SHP77 treated with DMSO at 0.1 percent for 48 hours (cell line): Measurements from ENCODE around the gene FOXP3.

ENCODE experiments used
- DNase-seq: peaks from one replicate; lab custom pipeline; 2025; lab: John Stamatoyannopoulos, UW

The FOXP3 gene

GRCh38 chrX:49250066-49250465 lies 14.4 kb downstream of the FOXP3 start:
- DNase-seq = no peak

GRCh38 chrX:49249616-49250015 lies 14.9 kb downstream of the FOXP3 start:
- no peak for DNase-seq

GRCh38 chrX:49249071-49249470 lies 15.4 kb downstream of the FOXP3 start:
- DNase-seq = no peak

GRCh38 chrX:49247916-49248811 lies 16.3 kb downstream of the FOXP3 start:
- peak; percentile 4 for DNase-seq

DNA sequence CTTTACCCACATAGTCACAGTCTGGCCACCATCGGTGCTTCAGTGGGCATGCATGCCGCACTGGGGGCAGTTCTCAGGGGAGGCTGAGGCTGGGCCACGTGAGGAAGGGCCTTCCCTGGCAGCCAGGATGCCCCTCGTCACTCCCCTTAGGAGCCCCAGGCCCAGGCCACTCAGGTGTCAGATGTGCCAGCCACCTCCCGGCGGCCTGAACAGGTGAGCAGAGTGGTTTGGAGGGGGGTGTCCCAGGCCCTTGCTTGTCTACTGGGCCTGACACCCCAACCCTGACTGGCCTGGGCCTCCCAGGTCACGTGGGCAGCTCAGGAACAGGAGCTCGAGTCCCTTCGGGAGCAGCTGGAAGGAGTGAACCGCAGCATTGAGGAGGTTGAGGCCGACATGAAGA lies 17.2 kb downstream of the FOXP3 start:
- no peak for DNase-seq

DNA sequence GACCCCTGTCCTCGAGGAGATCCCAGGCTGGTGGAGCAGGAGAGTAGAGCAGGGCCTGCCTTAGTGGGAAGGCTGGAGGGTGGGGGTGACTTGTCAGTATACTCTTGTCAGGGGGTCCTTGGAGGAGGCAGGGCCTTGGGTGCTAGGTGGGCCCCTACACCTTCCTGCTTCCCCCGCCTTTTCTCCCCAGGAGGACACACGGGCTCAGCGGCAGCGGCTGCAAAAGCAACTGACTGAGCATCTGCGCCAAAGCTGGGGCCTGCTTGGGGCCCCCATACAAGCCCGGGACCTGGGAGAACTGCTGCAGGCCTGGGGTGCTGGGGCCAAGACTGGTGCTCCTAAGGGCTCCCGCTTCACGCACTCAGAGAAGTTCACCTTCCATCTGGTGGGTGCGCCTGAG lies 18.0 kb downstream of the FOXP3 start:
- no peak for DNase-seq

DNA sequence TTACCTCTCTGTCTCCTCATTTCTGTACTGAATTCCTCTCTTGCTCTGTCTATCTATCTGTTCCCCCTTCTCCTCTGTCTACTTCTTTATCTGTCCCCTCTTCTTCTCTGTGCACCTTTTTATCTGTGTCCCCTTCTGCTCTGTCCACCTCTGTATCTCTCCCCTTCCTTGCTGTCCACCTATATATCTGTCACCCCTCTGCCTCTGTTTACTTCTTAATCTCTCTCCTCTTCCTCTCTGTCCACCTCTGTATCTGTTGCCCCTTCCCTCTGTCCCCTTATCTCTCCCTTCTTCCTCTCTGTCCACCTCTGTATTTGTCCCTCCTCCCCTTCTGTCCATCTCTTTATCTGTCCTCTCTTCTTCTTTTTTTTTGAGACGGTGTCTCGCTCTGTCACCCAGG lies 20.3 kb downstream of the FOXP3 start:
- DNase-seq = no peak

DNA sequence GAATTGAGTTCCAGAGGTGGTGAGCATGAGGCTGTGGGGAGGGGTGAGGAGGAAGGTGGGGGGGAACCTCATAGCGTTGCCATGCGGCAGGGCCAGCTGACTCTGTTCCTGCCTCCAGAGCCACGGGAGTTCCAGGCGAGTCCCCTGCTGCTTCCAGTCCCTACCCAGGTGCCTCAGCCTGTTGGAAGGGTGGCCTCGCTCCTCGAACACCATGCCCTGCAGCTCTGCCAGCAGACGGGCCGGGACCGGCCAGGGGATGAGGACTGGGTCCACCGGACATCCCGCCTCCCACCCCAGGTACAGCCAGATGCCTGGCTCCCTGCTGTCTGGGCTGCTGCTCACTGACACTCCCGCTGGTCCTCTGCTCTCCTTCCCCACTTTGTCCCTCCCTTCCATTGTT lies 21.3 kb downstream of the FOXP3 start:
- no peak for DNase-seq

- no peak for DNase-seq
These were observed 21.9 kb downstream of the FOXP3 start for GRCh38 chrX:49242545-49243066.

DNA sequence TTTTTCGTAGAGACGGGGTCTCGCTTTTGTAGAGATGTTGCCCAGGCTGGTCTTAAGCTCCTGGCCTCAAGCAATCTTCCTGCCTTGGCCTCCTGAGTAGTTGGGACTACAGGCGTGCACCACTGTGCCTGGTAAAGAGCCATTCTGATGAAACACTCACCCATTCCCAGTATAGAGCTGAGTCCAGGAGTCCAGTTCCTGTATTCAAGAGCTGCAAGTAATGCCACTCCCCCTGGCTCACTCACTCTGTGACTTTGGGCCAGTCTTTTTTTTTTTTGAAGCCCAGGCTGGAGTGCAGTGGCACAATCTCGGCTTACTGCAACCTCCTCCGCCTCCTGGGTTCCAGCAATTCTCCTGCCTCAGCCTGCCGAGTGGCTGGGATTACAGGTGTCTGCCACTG lies 25.8 kb downstream of the FOXP3 start:
- no peak for DNase-seq

DNA sequence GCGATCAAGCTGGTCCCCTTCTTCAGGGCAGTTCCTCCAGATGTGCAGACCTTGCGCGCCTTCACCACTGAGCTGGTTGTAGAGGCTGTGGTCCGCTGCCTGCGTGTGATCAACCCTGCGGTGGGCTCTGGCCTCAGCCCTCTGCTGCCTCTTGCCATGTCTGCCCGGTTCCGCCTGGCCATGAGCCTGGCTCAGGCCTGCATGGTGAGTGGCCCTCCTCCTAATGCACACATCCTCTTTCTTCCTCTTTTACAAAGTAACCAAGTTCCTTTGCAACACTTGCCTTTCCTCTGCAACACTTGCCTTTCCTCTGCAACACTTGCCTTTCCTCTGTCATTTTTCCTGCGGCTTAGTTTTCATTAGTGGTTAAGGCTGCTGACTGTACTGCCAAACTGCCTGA lies 27.4 kb downstream of the FOXP3 start:
- no peak for DNase-seq

GRCh38 chrX:49233887-49234555 lies 30.5 kb downstream of the FOXP3 start:
- no peak for DNase-seq

GRCh38 chrX:49233176-49233575 lies 31.3 kb downstream of the FOXP3 start, which contains the start of gene CACNA1F:
CACNA1F (minus strand) TSS chrX:49233340; CDS start chrX:49233309, 31 bp downstream.
- DNase-seq = no peak

- DNase-seq = no peak
These were observed 32.0 kb downstream of the FOXP3 start for GRCh38 chrX:49232525-49232924.

GRCh38 chrX:49231333-49232000 lies 33.0 kb downstream of the FOXP3 start:
- no peak for DNase-seq

GRCh38 chrX:49230500-49231232 lies 33.8 kb downstream of the FOXP3 start:
- no peak for DNase-seq

DNA sequence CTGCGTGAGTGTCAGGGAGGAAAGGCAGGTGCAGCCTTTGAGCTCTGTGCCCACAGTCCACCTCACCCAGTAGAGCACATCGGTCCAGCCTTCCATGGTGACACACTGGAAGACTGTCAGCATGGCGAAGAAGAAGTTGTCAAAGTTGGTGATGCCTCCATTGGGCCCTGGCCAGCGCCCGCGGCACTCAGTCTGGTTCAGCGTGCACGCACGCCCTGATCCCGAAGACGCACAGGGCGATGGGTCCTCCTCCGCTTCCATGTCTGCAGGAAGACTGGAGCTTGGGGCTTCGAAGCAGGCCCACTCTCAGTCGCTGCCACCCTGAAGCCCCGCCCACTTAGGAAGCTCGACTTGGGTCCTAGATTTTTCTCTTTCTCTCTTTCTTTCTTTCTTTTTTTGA lies 36.3 kb downstream of the FOXP3 start:
- DNase-seq = no peak

GRCh38 chrX:49227726-49228125 lies 36.8 kb downstream of the FOXP3 start:
- no peak for DNase-seq

DNA sequence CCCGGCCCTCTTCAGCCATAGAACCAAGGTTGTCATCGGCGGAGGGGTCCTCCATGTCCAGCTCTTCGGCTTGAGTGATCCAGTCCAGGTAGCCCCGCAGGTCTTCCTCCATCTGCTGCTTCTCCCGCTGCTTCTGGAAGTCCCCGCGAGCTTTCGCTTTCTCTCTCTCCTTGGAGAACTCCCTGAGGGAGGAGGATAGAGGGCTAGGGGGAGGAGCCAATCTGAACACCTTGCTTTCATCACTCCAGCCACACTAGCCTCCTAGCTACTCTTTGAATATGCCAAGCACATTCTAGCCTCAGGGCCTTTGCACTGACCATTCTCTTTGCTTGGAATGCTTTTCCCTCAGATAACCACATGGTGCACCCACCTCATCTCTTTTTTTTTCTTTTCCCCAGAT lies 37.6 kb downstream of the FOXP3 start:
- DNase-seq = no peak

DNA sequence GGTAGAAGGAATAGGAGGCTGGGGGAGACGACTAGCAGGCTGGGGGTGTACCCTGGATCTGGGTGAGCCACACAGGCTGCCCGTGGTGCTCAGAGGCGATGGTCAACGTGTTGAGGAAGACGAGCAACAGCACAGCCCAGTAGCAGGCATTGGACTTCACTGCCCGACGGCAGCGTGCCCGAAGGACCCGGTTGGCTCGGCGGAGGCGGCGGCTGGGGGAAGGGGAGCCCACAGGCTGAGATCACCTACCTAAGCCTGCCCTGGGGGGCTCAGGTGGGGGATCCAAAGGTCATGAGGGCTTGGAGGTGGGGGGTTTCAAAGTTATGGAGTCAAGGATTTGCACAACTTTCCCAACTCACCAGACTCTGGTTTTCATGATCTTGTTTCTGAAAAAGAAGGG lies 38.7 kb downstream of the FOXP3 start:
- no peak for DNase-seq

- DNase-seq = no peak
These were observed 42.6 kb downstream of the FOXP3 start for GRCh38 chrX:49221868-49222267.

DNA sequence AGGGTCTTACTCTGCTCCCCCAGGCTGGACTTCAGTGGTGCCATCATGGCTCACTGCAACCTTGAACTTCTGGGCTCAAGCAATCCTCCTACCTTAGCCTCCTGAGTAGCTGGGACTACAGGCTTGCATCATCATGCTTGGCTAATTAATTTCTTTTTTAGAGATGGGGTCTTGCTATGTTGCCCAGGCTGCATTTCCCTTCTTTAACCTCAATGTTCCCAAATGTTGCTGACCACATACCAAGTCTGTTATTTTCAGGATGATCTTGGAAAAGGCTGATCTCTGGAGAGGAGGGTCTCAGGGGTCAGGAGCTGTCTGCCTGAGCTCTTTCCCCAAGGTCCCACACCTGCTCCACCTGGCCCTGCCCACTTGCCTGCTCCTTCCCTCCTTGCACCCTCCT lies 44.4 kb downstream of the FOXP3 start:
- no peak for DNase-seq
